ENCODE data around the gene PURB.

DNA sequence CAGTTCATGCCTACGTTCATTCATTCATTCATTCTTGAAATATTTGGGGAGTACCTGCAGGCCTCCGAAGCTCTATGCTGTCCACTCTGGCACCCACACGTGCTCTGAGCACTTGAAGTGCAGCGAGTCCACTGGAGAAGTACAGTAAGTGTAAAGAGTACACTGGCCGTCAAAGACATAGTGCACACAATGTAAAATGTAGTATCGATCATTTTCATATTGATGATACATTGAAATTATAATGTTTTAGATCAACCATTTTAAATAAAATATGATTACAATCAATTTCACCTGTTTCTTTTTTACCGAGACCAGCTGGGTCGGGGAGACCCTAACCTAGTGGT is 37.0 kb upstream of the PURB start:
- TF ChIP-seq, protein P1, sequence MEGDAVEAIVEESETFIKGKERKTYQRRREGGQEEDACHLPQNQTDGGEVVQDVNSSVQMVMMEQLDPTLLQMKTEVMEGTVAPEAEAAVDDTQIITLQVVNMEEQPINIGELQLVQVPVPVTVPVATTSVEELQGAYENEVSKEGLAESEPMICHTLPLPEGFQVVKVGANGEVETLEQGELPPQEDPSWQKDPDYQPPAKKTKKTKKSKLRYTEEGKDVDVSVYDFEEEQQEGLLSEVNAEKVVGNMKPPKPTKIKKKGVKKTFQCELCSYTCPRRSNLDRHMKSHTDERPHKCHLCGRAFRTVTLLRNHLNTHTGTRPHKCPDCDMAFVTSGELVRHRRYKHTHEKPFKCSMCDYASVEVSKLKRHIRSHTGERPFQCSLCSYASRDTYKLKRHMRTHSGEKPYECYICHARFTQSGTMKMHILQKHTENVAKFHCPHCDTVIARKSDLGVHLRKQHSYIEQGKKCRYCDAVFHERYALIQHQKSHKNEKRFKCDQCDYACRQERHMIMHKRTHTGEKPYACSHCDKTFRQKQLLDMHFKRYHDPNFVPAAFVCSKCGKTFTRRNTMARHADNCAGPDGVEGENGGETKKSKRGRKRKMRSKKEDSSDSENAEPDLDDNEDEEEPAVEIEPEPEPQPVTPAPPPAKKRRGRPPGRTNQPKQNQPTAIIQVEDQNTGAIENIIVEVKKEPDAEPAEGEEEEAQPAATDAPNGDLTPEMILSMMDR (IDR thresholded peaks at IDR 0.05; ENCODE audit: insufficient read depth, low read length), result no peak
- TF ChIP-seq POLR2AphosphoS5 (IDR thresholded peaks at IDR 0.05; ENCODE audit: low read depth), result no peak

Data from HL-60 (cell line).